IPS-15b (cell line): ENCODE measurements around the gene RPL19.
"Not testable (repeated sequence)": the region's sequence is repeated elsewhere in the genome, so short reads cannot be mapped to it uniquely, and the experiment has no call there.

Experiments used
- H3K27me3 ChIP-seq: one replicate; pipeline ENCODE4 v1.6.1; 2013; ENCODE audit warnings: low read length; ENCODE audit not compliant: control insufficient read depth, insufficient read depth
- H3K36me3 ChIP-seq: one replicate; pipeline ENCODE4 v1.6.1; 2013; ENCODE audit warnings: low read length; ENCODE audit not compliant: control insufficient read depth, insufficient read depth
- H3K4me1 ChIP-seq: one replicate; pipeline ENCODE4 v1.6.1; 2013; ENCODE audit warnings: mild to moderate bottlenecking, low read length; ENCODE audit not compliant: control insufficient read depth, insufficient read depth
- H3K4me3 ChIP-seq: one replicate; pipeline ENCODE4 v1.5.1; 2013; ENCODE audit warnings: low read depth, low read length
- H3K9ac ChIP-seq: one replicate; pipeline ENCODE4 v1.6.1; 2013; ENCODE audit warnings: low read depth, mild to moderate bottlenecking, low read length
- H3K9me3 ChIP-seq: one replicate; pipeline ENCODE4 v1.6.1; 2013; ENCODE audit warnings: mild to moderate bottlenecking, low read length; ENCODE audit not compliant: control insufficient read depth, insufficient read depth

The RPL19 gene

GRCh38 chr17:39244016-39244599, 44.0 kb downstream of the RPL19 start:
- H3K9me3 ChIP-seq, result no peaks in the 10 kb centered on the region
- no peak overlapping the region for H3K9ac ChIP-seq
- no peak overlapping the region for H3K4me3 ChIP-seq
- H3K36me3 ChIP-seq, result no peaks in the 10 kb centered on the region
- peaks cover 9% of the 10 kb centered on the region for H3K4me1 ChIP-seq
- no peaks in the 10 kb centered on the region for H3K27me3 ChIP-seq

GRCh38 chr17:39244600-39245570, 44.8 kb downstream of the RPL19 start:
- Histone ChIP-seq H3K4me3 (no peak overlapping the region), H3K9ac (no peak overlapping the region)

GRCh38 chr17:39246274-39246673, 46.2 kb downstream of the RPL19 start:
- Histone ChIP-seq H3K4me3 (no peak overlapping the region), H3K9me3 (no peaks in the 10 kb centered on the region), H3K9ac (no peak overlapping the region), H3K4me1 (peaks cover 5% of the 10 kb centered on the region), H3K27me3 (no peaks in the 10 kb centered on the region), H3K36me3 (no peaks in the 10 kb centered on the region)

More at GRCh38 chr17:39244600-39245570, 44.8 kb downstream of the RPL19 start:
- no peaks in the 10 kb centered on the region for H3K9me3 ChIP-seq
- H3K4me1 ChIP-seq, result peaks cover 7% of the 10 kb centered on the region
- no peaks in the 10 kb centered on the region for H3K36me3 ChIP-seq
- no peaks in the 10 kb centered on the region for H3K27me3 ChIP-seq

GRCh38 chr17:39250076-39250475, 50.0 kb downstream of the RPL19 start:
- H3K4me3 ChIP-seq, H3K9me3 ChIP-seq, H3K4me1 ChIP-seq, H3K27me3 ChIP-seq, H3K9ac ChIP-seq, H3K36me3 ChIP-seq: not testable (repeated sequence)

GRCh38 chr17:39251997-39252396, 51.9 kb downstream of the RPL19 start:
- Histone ChIP-seq H3K4me1 (peaks cover 7% of the 10 kb centered on the region), H3K4me3 (no peak overlapping the region), H3K9ac (no peak overlapping the region), H3K36me3 (no peaks in the 10 kb centered on the region), H3K9me3 (no peaks in the 10 kb centered on the region), H3K27me3 (no peaks in the 10 kb centered on the region)

- no peaks in the 10 kb centered on the region for H3K27me3 ChIP-seq
- peaks cover 7% of the 10 kb centered on the region for H3K4me1 ChIP-seq
- no peaks in the 10 kb centered on the region for H3K36me3 ChIP-seq
- no peak overlapping the region for H3K9ac ChIP-seq
- H3K4me3 ChIP-seq, result no peak overlapping the region
- no peaks in the 10 kb centered on the region for H3K9me3 ChIP-seq
Measured at GRCh38 chr17:39252788-39253460, 52.8 kb downstream of the RPL19 start.
